GM19455 (cell line): ENCODE measurements around the gene SIMC1.
"Not testable (repeated sequence)": the region's sequence is repeated elsewhere in the genome, so short reads cannot be mapped to it uniquely, and the experiment has no call there.

Source experiments
- ATAC-seq: cut with Tn5 transposase; IDR thresholded peaks from one replicate; pipeline ENCODE4 v1.9.1; 2021; ENCODE audit not compliant: unreplicated experiment

The SIMC1 gene

DNA sequence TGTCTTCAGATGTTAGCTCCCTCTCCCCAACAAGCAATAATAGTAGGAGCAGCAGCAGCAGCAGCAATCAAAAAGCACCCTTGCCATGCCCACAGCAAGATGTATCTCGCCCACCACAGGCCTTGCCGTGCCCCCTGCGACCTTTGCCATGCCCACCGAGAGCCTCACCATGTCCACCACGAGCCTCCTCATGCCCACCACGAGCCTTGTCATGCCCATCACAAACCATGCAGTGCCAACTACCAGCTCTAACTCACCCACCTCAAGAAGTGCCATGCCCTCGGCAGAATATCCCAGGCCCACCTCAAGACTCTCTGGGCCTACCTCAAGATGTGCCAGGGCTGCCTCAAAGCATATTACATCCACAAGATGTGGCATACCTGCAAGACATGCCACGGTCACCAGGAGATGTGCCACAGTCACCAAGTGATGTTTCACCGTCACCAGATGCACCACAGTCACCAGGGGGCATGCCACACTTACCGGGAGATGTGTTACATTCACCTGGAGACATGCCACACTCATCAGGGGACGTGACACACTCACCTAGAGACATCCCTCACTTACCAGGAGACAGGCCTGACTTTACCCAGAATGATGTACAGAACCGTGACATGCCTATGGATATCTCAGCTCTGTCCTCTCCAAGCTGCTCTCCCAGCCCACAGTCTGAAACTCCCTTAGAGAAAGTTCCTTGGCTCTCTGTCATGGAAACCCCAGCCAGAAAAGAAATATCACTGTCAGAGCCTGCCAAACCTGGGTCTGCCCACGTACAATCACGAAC lies 52.0 kb downstream of the SIMC1 start:
- ATAC-seq: not testable (repeated sequence)

DNA sequence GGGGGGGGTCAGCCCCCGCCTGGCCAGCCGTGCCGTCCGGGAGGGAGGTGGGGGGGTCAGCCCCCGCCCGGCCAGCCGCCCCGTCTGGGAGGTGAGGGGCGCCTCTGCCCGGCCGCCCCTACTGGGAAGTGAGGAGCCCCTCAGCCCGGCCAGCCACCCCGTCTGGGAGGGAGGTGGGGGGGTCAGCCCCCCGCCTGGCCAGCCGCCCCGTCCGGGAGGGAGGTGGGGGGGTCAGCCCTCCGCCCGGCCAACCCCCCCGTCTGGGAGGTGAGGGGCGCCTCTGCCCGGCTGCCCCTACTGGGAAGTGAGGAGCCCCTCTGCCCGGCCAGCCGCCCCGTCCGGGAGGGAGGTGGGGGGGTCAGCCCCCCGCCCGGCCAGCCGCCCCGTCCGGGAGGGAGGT lies 67.1 kb downstream of the SIMC1 start:
- not testable (repeated sequence) for ATAC-seq

DNA sequence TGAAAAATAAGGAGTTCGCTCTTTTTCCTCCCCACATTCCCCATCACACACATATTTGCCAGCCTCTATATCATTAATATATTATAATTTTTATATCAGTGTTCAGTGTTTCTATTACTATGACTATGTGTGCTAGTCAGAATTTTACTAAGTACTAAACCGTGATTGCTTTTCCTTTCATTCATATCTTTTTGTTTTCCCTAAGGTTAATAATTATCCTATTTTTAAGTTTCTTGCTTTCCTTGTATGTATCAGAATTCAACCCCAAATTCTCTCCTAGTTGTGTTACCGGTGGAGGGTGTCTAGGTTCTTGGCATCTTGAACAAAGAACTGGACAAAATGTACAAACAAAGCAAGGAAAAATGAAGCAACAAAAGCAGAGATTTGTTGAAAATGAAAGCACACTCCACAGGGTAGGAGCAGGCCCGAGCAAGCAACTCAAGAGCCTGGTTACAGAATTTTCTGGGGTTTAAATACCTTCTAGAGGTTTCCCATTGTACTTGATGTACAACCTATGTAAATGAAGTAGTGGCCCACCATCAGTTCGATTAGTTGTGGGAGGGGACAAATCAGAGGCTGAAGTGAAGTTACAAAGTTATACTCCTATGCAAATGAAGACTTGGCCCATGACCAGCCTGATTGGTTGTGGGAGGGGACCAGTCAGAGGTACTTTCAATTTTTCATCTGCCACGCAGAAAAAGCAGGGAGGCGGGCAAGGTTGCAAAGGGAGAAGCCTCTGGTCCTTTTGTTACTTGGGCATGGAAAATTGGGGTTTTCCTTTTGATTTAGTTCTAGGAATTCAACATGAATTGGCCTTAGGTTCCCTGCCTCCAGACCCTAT lies 79.5 kb downstream of the SIMC1 start:
- no peak for ATAC-seq

DNA sequence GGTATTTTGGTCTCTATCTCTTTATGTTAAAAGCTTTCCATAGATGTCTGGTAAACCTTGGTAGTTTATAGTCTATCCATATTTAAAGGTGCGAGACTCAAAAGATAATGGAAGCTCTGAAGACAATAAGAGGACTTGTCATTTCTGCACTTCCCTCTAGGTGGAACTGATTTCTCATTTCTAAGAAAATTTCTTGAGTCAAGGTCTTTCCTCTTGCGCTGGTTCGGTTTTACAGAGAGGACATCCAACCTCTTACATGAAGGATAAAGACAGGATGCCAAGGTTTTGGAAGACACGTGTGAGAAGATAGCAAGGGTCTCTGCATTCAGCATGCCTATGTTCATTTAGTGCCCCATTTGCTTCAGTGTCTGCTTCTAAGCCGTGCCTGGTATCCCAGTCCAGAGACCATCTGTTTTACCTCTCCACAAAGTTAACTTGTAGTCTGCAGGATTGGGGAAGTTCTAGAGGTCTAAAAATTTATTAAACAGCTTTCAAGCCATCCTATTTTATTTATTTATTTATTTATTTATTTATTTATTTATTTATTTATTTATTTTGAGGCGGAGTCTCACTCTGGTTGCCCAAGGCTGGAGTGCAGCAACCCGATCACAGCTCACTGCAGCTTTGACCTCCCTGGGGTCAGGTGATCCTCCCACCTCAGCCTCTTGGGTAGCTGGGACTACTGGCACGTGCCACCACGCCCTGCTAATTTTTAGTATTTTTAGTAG lies 81.8 kb downstream of the SIMC1 start:
- no peak for ATAC-seq

DNA sequence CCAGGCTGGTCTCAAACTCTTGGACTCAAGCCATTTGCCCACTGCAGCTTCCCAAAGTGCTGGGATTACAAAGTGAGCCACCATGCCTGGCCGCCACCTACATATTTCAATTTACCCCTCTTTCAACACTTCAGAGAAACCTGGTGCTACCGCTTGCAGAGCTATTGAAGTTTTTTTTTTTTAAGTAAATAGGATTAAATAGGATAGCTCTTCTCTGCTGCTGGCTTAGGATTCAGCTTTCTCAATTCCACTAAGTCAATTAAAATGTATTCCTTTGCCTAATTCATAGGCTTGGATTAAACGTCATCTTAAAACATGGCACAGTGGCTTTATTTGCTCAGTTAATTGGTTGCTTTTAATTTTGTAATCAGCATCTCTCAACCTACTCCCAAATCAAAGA lies 82.4 kb downstream of the SIMC1 start:
- no peak for ATAC-seq

DNA sequence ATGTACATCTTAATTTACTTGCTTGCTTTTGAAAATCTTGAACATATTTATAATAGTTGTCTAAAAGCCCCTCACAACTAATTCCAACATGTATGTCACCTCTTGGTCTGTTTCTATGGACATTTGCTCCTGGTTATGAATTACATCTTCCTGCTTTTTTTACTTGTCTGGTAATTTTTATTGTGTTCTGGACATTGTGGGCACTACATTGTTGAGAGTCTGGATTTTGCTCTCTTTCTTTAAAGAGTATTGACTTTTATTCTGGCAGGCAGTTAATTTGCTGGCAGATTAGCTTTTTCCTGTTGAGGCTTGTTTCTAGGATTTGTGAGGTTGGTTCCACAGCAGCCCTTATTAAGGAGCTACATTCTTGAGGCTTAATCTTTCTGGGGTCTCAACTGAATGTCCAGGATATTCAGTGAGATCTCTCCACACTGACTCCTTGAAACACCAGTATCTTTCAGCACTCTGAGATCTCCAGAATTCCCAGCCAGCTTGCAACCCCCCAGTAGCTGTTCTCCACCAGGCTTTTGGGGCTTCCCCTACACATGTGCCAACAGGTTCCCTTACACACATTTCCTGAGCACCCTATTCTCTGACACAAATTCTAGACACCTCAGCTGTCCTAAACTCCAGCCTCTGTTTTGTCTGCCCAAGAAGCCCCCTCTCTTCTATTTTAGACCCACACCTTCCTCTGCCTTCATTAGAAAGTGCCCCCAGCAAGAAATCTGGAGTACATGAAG lies 96.0 kb downstream of the SIMC1 start:
- ATAC-seq: no peak

DNA sequence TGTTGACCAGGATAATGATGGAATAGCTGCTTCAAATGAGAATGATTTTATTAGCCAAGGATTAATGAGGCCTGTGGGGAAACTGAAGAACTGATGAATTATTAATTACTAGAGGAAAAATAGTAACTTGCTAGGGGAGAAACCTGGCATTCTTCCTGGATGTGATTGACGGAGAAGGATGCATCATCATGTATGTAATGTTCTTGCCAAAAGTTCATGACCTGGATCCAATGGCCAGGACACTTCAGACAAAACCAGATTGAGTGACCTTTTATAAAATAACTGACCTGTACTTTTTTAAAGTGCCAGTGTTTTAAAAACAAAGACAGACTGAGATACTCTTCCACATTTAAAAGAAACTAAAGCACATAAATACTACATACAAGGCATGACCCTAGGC lies 99.7 kb downstream of the SIMC1 start:
- no peak for ATAC-seq

DNA sequence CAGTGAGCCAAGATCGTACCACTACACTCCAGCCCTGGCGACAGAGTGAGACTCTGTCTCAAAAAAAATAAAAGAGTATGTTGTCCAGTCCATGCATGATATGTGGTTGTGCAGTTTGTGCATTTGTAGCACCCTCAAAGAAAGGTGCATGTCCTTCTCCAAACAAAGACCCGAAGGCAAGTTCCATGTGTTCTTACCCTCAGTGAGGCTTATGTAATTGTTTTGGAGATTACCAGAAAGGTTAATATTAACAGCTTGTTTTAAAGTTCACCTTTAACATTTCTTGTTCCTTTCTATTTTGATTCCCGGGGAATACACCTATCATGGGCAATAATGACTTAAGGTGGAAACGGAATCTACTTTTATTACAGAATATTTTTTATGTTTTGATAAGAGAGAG lies 101.1 kb downstream of the SIMC1 start:
- ATAC-seq: no peak

DNA sequence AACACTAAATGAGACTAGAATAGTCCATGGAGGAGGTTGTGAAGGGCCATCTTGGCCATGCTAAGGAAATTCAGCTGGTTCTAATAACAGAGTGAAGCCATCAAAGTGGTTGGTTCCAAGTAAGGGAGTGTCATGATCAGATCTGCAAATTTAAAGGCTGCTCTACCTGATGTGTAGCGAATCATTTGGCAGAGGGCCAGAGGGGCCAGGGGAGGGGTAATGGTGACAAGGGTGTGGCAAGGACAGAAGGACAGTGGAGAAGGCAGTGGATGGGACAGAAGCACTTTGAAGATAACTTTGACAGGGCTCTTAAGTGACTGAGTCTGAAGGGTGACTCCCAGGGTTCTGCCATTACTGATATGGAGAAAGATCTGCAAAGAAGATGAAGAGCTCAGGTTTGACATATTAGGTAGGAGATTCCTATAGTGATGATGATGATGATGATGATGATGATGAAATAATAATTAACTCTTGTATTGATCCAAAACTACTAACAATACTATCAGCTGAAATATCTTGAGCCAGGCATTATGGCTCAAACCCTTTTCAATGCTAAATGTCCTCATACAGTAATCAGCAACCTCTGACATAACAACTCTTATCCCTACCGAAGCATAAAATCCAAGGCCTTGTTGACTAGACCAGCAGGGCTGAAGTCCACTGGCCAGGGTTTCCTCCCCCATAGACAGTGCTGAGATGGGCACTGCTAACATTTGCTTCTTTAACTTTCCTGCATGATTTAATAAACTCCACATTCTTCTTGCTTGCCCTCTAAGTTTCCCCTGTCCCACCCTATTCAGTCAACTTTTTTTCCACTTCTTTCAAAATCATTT lies 103.3 kb downstream of the SIMC1 start:
- ATAC-seq: no peak

DNA sequence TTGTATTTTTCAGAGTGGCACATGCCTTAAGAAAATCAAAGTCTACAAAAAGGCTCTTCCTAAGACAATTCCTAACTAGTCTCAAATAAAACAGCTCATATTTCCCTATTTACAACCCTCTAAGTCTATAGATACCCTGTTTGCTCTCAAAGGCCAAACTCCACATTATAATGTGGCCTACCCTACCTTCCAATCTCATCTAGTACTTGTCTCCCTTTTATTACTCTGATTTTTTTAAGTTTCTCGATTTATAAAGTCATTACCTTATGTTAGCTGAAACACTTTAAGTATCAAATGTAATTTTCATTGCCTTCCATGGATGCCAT lies 103.9 kb downstream of the SIMC1 start:
- no peak for ATAC-seq

DNA sequence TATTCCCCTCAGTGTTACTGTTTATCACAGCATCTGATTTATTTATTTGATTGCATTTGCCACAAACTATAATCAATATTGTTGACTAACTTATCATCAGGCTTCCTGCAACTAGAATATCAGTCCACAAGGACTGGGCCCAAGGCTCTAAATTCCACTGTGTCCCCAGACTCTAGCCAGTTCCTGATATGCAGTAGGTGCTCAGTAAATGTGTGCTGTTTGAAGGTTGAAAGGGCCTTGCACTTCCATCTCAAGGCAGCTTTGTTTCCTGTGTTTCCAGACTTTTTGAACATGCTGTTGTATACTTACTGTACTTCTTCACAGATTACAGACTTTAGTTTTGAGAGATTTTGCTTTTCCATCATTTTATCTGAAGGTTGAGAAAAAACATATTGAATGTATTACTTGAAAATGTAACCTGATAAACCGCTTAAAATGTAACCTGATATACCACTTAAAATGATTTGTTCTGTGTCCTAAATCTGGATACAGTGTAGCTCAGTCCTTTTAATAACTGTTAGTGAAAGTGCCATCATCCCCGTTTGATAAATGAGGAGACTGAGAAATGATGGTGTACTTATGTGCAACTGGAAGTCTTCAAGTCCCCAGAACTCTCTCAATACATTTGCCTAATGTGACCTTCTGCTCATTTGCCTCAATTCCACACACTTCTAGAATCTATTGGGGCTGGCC lies 104.7 kb downstream of the SIMC1 start:
- no peak for ATAC-seq

DNA sequence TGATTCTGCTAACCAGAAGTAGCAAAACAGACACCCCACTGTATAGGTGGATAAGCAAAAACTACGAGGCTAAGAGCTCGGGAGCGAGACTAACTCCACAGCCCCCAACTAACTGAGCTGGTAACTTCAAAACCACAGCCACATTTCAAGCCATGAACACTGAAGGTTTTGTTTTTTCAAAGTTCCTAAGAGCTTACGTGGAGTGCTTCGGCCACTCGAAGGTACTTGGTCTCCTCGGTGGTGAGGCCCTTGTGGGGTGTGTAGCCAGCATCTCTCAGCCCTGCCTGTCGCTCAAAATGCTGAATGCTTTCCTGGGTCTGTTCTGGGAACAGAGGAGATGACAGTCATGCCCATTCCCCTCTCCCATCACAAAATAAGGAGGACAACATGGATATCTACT lies 112.2 kb downstream of the SIMC1 start:
- ATAC-seq: no peak

DNA sequence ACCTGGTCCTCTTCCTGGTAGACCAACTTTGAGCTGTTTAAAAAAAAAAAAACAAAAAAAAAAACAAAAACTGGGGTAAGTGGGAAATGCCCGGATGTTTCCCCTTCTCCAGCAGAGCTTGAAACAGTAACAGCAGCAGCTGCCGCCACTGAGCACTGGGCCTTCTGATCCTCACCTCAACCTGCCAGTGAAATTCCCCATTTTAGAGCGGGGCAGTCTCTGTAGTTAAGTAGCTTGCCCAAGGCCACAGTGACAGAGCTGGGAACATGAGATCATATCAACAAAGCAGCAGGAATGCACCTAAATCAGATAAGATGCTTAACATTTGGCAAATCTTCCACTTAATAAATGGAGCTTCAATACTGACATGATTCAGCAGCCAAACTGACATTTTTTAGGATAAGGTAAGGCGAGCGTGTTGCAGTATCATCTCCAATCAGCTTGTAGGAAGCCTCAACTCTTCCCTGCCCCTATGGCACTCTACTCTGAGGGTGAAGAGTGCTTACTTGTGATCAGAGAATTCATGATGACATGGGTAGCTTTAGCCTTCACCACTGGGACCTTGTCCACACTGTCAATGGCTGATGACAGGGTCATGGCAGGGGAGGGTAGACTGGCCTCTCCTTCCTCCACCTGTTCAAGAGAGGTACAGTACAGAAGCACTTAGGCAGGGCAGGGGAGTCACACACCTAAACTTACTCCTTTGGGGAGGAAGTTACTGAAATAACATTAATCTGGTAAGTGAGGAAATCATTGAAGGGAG lies 114.1 kb downstream of the SIMC1 start:
- no peak for ATAC-seq

DNA sequence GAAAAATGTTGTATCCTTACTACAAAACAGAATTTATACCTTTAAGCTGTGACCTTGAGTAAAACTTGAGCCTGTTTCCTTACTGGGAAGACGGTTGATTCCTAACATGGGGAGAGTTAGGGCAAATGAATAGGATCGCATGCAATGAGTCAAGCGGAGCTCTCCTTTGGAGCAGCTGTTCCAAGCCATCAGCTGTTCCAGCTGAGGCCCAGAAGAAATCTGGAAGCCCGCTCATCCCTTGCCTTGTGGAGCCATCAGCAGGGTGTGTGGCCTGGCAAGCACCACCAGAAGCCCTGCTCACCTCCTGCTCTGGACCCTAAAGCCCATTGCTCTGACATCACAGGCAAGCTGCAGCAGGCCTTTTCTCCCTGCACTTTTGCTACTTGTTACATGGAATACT lies 115.3 kb downstream of the SIMC1 start:
- no peak for ATAC-seq

DNA sequence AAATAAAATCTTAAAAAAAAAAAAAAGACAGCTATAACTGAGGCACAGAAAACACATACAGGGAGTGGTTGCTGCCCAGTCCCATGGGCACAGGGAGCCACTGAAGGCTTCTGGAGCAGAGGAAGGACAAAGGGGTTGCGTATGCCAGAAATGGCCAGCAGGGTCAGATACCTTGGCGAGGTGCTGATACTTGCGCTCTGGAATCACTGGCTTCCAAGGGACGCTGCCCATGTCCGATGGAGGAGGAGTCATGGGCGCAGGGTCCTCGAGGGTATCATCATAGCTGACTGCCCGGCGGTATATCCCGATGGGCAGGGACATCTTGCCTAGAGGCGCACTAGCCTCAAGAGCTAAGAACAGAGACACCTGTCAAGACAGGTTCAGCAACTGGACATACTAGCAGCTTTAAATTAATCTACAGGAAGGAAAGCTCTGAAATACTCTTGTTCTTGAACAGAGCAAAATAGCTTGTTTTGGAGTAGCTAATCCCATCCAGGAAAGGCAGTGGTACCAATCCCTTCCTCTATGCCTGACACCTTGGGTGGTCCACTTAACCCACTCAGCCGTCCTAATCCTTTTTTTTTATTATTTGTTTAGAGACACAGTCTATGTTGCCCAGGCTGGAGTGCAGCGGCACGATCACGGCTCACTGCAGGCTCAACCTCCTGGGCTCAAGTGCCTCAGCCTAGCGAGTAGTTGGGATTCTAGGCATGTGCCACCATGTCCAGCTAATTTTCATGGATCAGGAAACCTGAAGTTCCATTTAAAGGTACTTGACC lies 117.4 kb downstream of the SIMC1 start:
- ATAC-seq: no peak

DNA sequence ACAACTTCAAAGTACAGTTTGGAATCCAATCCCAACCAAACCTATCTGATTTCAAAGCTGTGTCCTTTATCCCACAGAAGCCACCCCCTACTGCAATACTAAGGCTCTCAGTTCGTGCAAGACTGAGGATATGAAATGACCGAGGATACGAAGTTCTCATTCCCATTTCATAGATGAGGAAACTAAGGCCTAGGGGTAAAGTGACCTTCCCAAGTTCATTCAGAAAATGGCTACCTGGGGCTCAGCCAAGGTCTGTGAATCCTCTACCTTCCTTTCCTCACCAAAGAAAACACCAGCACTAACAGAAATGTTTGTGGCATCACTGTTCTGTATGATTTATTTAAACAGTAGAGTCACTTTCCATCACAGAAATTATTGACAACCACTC lies 117.9 kb downstream of the SIMC1 start:
- no peak for ATAC-seq

DNA sequence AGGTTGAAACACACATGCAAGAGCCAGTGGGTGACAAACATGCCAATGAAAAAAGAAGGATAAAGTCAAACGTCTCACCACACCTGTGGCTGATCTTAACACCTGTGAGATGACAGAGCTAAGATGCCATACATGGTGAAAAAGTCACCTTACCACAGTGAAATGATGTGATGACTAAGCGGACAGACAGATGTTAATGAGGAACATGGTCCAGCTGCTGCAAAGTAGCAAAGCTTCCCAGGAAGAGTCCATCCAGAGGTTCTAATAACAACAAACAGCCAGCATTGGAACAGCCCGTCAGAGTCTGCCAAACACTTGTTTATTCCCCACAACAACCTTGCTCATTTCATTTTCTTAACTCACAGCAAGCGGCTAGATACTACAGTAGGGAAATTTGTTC lies 121.4 kb downstream of the SIMC1 start:
- no peak for ATAC-seq

DNA sequence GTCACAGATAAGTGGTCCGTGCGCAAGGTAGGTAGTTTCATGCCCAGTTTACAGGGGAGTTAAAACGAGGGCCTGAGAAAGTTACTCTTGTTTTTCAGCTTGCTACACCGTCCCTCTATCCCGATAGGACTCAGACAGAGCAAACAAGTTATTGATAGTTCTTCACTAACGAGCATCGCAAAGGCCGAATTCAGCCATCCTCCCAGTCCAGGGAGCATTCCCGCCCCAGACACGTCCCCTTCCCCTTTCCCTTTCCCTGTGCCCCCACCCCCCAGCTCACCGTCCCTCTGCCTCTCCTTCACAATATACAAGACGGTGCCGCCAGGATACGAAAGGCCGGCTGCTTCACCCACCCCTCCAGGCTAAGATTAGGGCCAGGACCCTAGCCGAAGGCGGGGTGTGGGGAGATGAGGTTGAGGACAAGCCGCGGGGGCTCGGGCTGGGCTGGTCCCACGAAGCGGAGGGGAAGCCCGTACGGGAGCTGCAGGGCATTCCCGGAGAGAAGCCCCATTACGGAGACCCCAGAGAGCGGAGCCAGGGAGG lies 122.7 kb downstream of the SIMC1 start:
- no peak for ATAC-seq
